Stimulated activated CD8-positive, alpha-beta memory T cell treated with anti-CD3 and anti-CD28 coated beads, Interleukin-12 subunit alpha, Interleukin-12 subunit beta, amount 100 ng/mL, for 24 hours (primary cell): ENCODE measurements around the gene POFUT2.

Experiments
- DNase-seq: peaks from one replicate; pipeline ENCODE4 v3.0.0-alpha.2; 2020; ENCODE audit errors: extremely low read depth

Gene POFUT2

DNA sequence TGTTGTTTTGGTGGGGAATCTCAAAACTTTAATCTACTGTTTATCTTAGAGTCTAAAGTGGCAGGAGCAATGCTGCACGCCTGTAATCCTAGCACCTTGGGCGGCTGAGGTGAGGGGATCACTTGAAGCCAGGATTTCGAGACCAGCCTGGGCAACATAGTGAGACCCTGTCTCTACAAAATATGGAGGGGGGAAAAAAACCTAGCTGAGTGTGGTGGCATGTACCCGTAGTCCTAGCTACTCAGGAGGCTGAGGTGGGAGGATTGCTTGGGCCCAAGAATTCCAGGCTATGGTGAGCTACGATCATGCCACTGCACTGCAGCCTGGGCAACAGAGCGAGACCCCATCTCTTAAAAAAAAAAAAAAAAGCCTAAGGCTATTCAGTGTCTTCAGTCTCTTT lies 38.1 kb downstream of the POFUT2 start:
- no peak for DNase-seq

DNA sequence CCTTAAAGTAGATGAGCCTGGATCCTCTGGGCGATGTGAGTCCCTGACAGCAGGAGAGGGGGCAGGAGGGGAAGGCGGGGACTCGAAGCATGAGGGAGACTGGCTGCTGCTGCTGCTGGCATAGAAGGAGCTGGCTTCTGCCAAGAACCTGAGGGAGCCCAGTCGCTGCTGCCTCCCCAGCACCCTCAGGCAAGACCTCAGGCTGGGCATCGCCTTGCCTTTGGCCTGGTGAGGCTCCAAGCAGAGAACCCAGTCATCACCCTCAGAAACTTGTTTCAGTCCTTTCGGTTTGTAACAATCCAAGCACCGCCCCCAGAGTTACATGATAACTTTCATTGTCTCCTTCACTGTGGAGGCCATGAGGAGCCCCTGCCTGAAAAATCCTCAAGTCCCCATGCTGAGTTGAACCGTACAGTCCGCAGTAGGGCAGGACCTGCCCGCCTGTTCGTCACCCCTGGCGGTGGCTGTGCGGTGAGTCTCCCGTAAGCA lies 38.8 kb downstream of the POFUT2 start:
- no peak for DNase-seq

DNA sequence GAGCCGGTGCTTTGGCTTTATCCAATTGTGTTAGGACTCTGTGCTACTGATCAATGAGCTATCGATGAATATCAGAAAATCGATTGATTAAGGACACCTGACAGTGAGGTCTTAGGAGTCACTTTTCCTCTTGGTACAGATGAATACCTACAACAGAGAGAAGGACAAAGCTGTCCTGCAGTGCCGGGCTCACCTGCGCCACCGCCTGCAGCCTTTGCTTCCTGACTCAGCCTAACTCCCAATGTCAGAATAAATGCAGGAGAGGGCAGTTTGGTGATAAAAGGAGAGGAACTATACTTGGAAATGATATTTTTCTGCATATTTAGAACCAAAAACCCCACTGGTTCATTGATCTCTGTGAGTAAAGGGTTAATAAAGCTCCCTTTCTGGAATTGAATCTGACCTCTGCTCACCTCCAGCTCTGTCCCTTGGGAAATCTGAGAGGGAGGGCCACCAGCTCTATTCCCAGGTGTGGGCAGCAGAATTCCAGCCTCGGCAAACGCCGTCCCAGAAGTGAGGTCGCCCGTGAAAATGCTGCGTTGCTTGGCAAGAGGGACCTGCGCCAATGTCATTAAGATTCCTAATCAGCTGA lies 39.3 kb downstream of the POFUT2 start:
- DNase-seq: no peak

GRCh38 chr21:45246386-45247320 lies 41.0 kb downstream of the POFUT2 start:
- no peak for DNase-seq

GRCh38 chr21:45244799-45245340 lies 42.8 kb downstream of the POFUT2 start:
- no peak for DNase-seq

DNA sequence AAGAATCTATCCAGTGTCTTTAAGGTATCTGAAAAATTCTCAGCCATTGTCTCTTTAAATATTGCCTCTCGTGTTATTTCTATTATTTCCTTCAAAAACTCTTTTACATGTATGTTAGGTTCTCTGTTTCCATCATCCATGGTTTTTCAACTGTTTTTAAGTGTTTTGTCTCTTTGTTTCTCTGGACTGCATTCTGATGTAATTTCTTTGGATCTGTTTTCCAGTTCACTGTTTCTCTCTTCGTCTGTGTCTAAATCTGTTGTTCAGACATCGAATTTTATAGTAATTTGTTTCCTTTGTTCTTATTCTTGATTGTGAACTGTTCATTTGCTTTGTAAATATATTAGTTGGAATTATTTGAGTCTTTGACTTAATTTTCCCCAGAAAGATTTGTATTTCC lies 44.1 kb downstream of the POFUT2 start:
- no peak for DNase-seq

- no peak for DNase-seq
Measured at GRCh38 chr21:45241357-45241756, 46.3 kb downstream of the POFUT2 start.

- no peak for DNase-seq
Measured at GRCh38 chr21:45237401-45237800, 50.3 kb downstream of the POFUT2 start.

- DNase-seq: no peak
Measured at GRCh38 chr21:45236481-45236880, 51.2 kb downstream of the POFUT2 start.

- no peak for DNase-seq
Measured at GRCh38 chr21:45235488-45235887, 52.2 kb downstream of the POFUT2 start.

GRCh38 chr21:45234965-45235364 lies 52.7 kb downstream of the POFUT2 start:
- DNase-seq: no peak

- no peak for DNase-seq
Measured at GRCh38 chr21:45234127-45234526, 53.6 kb downstream of the POFUT2 start.

DNA sequence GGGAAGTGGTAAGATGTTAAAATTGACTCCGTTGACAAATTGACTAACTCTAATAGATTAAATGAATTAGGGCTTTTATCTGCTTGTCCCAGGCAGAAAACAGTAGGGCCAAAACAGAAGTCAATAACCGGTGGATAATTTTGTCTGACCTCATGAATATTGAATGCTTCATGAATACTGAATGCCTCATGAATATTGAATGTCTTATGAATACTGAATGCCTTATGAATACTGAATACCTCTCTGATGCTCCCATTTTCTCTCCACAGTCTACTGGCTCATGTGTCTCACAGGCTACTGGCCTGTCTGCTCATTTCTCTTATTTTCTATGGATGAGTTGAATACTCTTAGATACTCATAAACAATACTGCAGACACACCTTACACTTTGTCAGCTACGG lies 56.0 kb downstream of the POFUT2 start:
- no peak for DNase-seq

GRCh38 chr21:45228656-45229240 lies 58.9 kb downstream of the POFUT2 start:
- no peak for DNase-seq

DNA sequence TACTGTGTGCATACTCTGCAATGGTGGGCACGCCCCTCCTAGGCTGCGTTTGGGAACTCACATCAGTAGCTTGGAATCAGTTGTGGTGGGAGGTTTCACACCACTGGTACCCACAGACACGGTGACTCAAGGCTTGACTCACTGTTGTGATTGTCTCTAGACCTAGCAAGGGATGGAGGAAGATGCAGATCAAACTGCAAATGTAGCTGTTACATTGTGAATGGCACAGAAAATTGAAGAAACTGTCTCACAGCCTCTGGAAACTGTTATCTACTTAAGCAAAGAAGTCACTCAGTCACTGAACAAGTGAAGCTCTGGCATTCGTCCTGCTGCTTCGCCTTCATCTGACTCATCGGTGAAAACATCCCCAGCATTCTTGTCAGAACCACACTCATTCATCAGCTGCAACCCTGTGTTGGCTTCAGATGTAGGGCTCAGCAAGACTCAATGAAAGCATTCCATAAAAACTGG lies 59.5 kb downstream of the POFUT2 start:
- DNase-seq: peak; percentile 55

DNA sequence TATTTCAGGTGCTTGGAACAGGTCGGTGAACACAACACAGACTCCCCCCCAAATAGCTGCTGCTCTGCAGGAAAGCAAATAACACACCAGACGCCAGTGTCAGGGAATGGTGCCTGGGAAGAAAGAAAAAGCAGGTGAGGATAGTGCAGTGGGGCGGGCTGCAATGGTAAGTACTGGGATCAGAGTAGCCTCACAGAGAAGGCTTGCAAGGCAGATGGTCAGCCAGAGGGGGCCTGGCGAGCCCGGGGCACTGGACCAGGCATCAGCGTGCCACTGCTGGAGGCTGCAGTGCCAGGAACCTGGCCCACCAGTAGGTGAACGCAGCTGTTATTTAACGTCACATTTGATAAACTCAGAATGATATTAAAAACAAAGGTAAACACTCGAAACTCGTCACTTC lies 60.0 kb downstream of the POFUT2 start:
- DNase-seq: no peak

DNA sequence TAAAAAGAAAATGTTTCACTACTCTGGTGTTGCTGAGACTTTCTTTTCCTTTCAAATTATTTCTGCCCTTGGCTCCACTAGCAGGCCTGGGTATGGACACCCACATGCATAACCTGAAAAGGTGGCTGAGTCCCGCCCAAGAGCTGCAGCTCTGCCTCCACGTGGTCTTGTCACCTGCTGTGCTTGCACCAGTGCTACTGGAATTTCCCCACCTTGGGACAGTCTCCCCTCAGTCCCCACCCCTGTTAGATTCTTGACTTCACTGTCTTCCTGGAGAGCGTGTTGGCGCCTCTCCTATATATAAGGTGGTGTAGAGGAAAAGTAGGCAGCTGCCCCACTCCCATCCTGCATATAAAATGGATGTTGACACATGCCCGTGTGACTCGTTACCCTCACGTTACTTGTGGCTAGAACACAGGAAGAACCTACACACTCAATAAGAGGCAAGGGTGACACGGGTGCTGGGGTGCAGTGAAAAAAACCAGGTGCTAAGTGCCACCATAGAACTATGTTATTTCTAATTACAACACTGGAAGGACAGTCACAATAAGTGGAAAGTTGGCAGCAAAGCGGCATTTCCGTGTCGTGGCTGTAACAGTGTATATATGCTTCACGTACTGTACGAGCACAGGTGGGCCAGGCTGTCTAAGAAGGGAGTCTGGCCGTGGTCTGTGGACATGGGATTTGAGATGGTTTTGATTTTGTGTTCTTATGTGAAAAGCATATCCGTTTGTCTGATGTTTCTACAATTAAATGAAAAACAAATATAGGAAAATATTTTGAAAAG lies 61.0 kb downstream of the POFUT2 start:
- no peak for DNase-seq

DNA sequence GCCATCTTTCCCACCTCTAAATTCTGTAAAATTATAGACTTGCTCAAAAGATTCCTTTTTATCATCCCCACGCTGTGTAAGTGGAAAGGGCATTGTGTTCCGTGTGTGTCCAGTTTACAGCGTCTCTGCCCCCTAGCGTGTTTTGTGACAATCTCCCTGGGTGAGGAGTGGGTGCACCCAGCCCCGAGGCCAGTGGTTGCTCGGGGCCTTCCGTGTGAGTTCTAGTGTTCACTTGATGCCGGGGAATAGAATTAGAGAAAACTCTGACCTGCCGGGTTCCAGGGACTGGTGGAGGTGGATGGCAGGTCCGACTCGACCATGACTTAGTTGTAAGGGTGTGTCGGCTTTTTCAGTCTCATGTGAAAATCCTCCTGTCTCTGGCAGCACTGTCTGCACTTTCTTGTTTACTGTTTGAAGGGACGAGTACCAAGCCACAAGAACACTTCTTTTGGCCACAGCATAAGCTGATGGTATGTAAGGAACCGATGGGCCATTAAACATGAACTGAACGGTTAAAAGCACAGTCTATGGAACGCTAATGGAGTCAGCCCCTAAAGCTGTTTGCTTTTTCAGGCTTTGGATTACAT lies 61.9 kb downstream of the POFUT2 start:
- DNase-seq: no peak

- DNase-seq: no peak
Measured at GRCh38 chr21:45225041-45225740, 62.5 kb downstream of the POFUT2 start.

GRCh38 chr21:45224189-45224938 lies 63.3 kb downstream of the POFUT2 start:
- no peak for DNase-seq
